Measurements from ENCODE around the gene BSND.
A peak's percentile ranks its signal among the peaks of the same experiment; 100 is the strongest.

Gene BSND

GRCh38 chr1:55037733-55038551 is 39.2 kb downstream of the BSND start:
- no peak overlapping the region for H3K4me3 ChIP-seq (ENCODE audit: low read length)
- no peak overlapping the region for H3K9ac ChIP-seq (ENCODE audit: low read length)
- H3K9me3 ChIP-seq (ENCODE audit: control insufficient read depth, low read length), result no peaks in the 10 kb centered on the region
- H3K36me3 ChIP-seq (ENCODE audit: control insufficient read depth, insufficient read depth, low read length), result no peaks in the 10 kb centered on the region
- peaks cover 10% of the 10 kb centered on the region for H3K4me1 ChIP-seq (ENCODE audit: control insufficient read depth, insufficient read depth, low read length)
- peaks cover 30% of the 10 kb centered on the region for H3K27me3 ChIP-seq (ENCODE audit: control insufficient read depth, insufficient read depth, low read length)

- Histone ChIP-seq H3K27me3 (ENCODE audit: control insufficient read depth, insufficient read depth, low read length) (peaks cover 30% of the 10 kb centered on the region), H3K9me3 (ENCODE audit: control insufficient read depth, low read length) (no peaks in the 10 kb centered on the region), H3K9ac (ENCODE audit: low read length) (no peak overlapping the region), H3K4me1 (ENCODE audit: control insufficient read depth, insufficient read depth, low read length) (peaks cover 10% of the 10 kb centered on the region), H3K4me3 (ENCODE audit: low read length) (no peak overlapping the region), H3K36me3 (ENCODE audit: control insufficient read depth, insufficient read depth, low read length) (no peaks in the 10 kb centered on the region)
These were observed 39.8 kb downstream of the BSND start for GRCh38 chr1:55038552-55038838.

GRCh38 chr1:55038974-55039341 is 40.2 kb downstream of the BSND start:
- Histone ChIP-seq H3K9me3 (ENCODE audit: control insufficient read depth, low read length) (no peaks in the 10 kb centered on the region), H3K27me3 (ENCODE audit: control insufficient read depth, insufficient read depth, low read length) (peaks cover 30% of the 10 kb centered on the region), H3K36me3 (ENCODE audit: control insufficient read depth, insufficient read depth, low read length) (no peaks in the 10 kb centered on the region), H3K9ac (ENCODE audit: low read length) (no peak overlapping the region), H3K4me3 (ENCODE audit: low read length) (no peak overlapping the region), H3K4me1 (ENCODE audit: control insufficient read depth, insufficient read depth, low read length) (peaks cover 10% of the 10 kb centered on the region)

GRCh38 chr1:55039342-55040082 is 40.8 kb downstream of the BSND start, which contains the start of gene PCSK9:
PCSK9 (plus strand) TSS chr1:55039548; CDS start chr1:55039838, 290 bp downstream.
- Histone ChIP-seq H3K9me3 (ENCODE audit: control insufficient read depth, low read length) (no peaks in the 10 kb centered on the region), H3K4me3 (ENCODE audit: low read length) (peak within 1 kb of the TSS; percentile 14), H3K4me1 (ENCODE audit: control insufficient read depth, insufficient read depth, low read length) (peaks cover 10% of the 10 kb centered on the region), H3K36me3 (ENCODE audit: control insufficient read depth, insufficient read depth, low read length) (no peaks in the 10 kb centered on the region), H3K9ac (ENCODE audit: low read length) (peak within 1 kb of the TSS; percentile 12), H3K27me3 (ENCODE audit: control insufficient read depth, insufficient read depth, low read length) (peaks cover 30% of the 10 kb centered on the region)

GRCh38 chr1:55040083-55040932 is 41.6 kb downstream of the BSND start:
- peaks cover 30% of the 10 kb centered on the region for H3K27me3 ChIP-seq (ENCODE audit: control insufficient read depth, insufficient read depth, low read length)
- peak overlapping the region; percentile 14 for H3K4me3 ChIP-seq (ENCODE audit: low read length)
- H3K36me3 ChIP-seq (ENCODE audit: control insufficient read depth, insufficient read depth, low read length), result no peaks in the 10 kb centered on the region
- no peak overlapping the region for H3K9ac ChIP-seq (ENCODE audit: low read length)
- H3K9me3 ChIP-seq (ENCODE audit: control insufficient read depth, low read length), result no peaks in the 10 kb centered on the region
- H3K4me1 ChIP-seq (ENCODE audit: control insufficient read depth, insufficient read depth, low read length), result peaks cover 10% of the 10 kb centered on the region

- H3K9ac ChIP-seq (ENCODE audit: low read length), result no peak overlapping the region
- H3K36me3 ChIP-seq (ENCODE audit: control insufficient read depth, insufficient read depth, low read length), result no peaks in the 10 kb centered on the region
- H3K4me1 ChIP-seq (ENCODE audit: control insufficient read depth, insufficient read depth, low read length), result peaks cover 10% of the 10 kb centered on the region
- H3K9me3 ChIP-seq (ENCODE audit: control insufficient read depth, low read length), result no peaks in the 10 kb centered on the region
- no peak overlapping the region for H3K4me3 ChIP-seq (ENCODE audit: low read length)
- peaks cover 30% of the 10 kb centered on the region for H3K27me3 ChIP-seq (ENCODE audit: control insufficient read depth, insufficient read depth, low read length)
These were observed 42.3 kb downstream of the BSND start for GRCh38 chr1:55040933-55041494.

- peaks cover 30% of the 10 kb centered on the region for H3K27me3 ChIP-seq (ENCODE audit: control insufficient read depth, insufficient read depth, low read length)
- H3K9ac ChIP-seq (ENCODE audit: low read length), result no peak overlapping the region
- no peaks in the 10 kb centered on the region for H3K9me3 ChIP-seq (ENCODE audit: control insufficient read depth, low read length)
- H3K36me3 ChIP-seq (ENCODE audit: control insufficient read depth, insufficient read depth, low read length), result no peaks in the 10 kb centered on the region
- H3K4me3 ChIP-seq (ENCODE audit: low read length), result no peak overlapping the region
- peaks cover 10% of the 10 kb centered on the region for H3K4me1 ChIP-seq (ENCODE audit: control insufficient read depth, insufficient read depth, low read length)
These were observed 42.9 kb downstream of the BSND start for GRCh38 chr1:55041613-55042012.

GRCh38 chr1:55043011-55043410 is 44.3 kb downstream of the BSND start:
- Histone ChIP-seq H3K9me3 (ENCODE audit: control insufficient read depth, low read length) (no peaks in the 10 kb centered on the region), H3K4me1 (ENCODE audit: control insufficient read depth, insufficient read depth, low read length) (peaks cover 10% of the 10 kb centered on the region), H3K36me3 (ENCODE audit: control insufficient read depth, insufficient read depth, low read length) (no peaks in the 10 kb centered on the region), H3K9ac (ENCODE audit: low read length) (no peak overlapping the region), H3K27me3 (ENCODE audit: control insufficient read depth, insufficient read depth, low read length) (peaks cover 25% of the 10 kb centered on the region), H3K4me3 (ENCODE audit: low read length) (no peak overlapping the region)

- peaks cover 19% of the 10 kb centered on the region for H3K27me3 ChIP-seq (ENCODE audit: control insufficient read depth, insufficient read depth, low read length)
- no peak overlapping the region for H3K4me3 ChIP-seq (ENCODE audit: low read length)
- H3K36me3 ChIP-seq (ENCODE audit: control insufficient read depth, insufficient read depth, low read length), result no peaks in the 10 kb centered on the region
- H3K9ac ChIP-seq (ENCODE audit: low read length), result no peak overlapping the region
- H3K4me1 ChIP-seq (ENCODE audit: control insufficient read depth, insufficient read depth, low read length), result peaks cover 9% of the 10 kb centered on the region
- no peaks in the 10 kb centered on the region for H3K9me3 ChIP-seq (ENCODE audit: control insufficient read depth, low read length)
These were observed 45.0 kb downstream of the BSND start for GRCh38 chr1:55043726-55044125.

- H3K4me3 ChIP-seq (ENCODE audit: low read length), result no peak overlapping the region
- no peaks in the 10 kb centered on the region for H3K9me3 ChIP-seq (ENCODE audit: control insufficient read depth, low read length)
- no peaks in the 10 kb centered on the region for H3K36me3 ChIP-seq (ENCODE audit: control insufficient read depth, insufficient read depth, low read length)
- peaks cover 3% of the 10 kb centered on the region for H3K4me1 ChIP-seq (ENCODE audit: control insufficient read depth, insufficient read depth, low read length)
- no peak overlapping the region for H3K9ac ChIP-seq (ENCODE audit: low read length)
- H3K27me3 ChIP-seq (ENCODE audit: control insufficient read depth, insufficient read depth, low read length), result peaks cover 11% of the 10 kb centered on the region
These were observed 46.1 kb downstream of the BSND start for GRCh38 chr1:55044617-55045397.

GRCh38 chr1:55045430-55045829 is 46.7 kb downstream of the BSND start:
- H3K36me3 ChIP-seq (ENCODE audit: control insufficient read depth, insufficient read depth, low read length), result no peaks in the 10 kb centered on the region
- H3K4me1 ChIP-seq (ENCODE audit: control insufficient read depth, insufficient read depth, low read length), result peaks cover 3% of the 10 kb centered on the region
- no peaks in the 10 kb centered on the region for H3K9me3 ChIP-seq (ENCODE audit: control insufficient read depth, low read length)
- H3K27me3 ChIP-seq (ENCODE audit: control insufficient read depth, insufficient read depth, low read length), result peaks cover 7% of the 10 kb centered on the region
- H3K9ac ChIP-seq (ENCODE audit: low read length), result no peak overlapping the region
- H3K4me3 ChIP-seq (ENCODE audit: low read length), result no peak overlapping the region

All from mucosa of stomach (tissue), 1 donor.